Neural cell (in vitro differentiated cells): ENCODE results near the gene FAF1.

Experiments
- CTCF ChIP-seq: fragments of 450-650 bp; IDR thresholded peaks from 2 replicates; pipeline ENCODE4 v1.5.1; 2014; ENCODE audit warnings: antibody characterized with exemption, mild to moderate bottlenecking, moderate library complexity; ENCODE audit not compliant: poor library complexity, severe bottlenecking
- POLR2AphosphoS5 ChIP-seq: IDR thresholded peaks from 2 replicates; pipeline ENCODE4 v1.6.1; 2012
- REST ChIP-seq: IDR thresholded peaks from 2 replicates; pipeline ENCODE4 v1.6.1; 2012; ENCODE audit warnings: borderline replicate concordance

GRCh38 chr1:50553921-50554320 lies 406.1 kb downstream of the FAF1 start:
- TF ChIP-seq CTCF (no peak), REST (no peak), POLR2AphosphoS5 (no peak)
